ENCODE data around the gene ADA.

ADA gene

DNA sequence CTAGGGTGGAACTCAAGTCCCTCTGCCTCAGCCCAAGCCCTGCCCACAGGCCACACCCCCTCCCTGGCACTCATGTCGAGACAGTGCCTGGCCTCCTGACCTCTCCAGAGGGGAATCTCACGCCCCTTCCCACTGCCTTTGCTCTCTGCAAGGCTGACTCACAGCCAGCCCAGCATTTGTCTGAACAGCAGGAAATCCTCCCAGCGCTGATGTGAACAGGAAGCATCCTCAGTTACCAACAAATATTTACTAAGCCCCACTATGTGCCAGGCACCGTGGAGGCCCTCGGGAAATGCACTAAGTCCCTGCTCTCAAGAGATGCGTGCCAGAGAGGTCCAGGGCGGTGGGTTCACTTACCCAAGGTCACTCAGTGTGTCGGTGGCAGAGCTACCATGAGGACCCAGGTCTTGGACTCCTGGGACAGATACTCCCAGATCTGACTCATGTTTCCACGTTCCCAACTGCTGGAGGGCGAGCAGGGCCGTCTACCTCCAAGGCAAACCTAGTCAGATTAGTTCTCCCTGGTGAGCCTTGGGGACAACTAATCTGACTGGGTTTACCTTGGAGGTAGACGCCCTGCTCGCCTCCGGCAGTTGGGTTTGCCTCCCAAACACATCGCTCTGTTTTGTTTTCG lies 7.8 kb downstream of the ADA start:
- peak; percentile 53 for DNase-seq

DNA sequence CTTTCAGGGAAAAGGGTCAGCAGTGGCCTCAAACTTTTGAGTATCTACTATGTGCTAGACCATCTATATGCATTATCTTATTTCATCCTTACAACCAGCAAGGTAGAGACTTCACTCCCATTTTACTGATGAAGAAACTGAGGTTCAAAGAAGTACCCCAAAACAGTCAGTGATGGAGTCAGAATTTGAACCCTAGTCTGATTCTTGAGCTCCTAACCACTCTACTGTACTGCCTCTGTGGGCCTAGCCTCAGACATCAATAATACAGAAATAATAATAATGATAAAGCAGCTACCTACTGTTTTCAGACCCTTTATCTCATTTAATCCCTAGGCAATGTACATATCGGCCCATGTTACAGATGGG lies 8.4 kb downstream of the ADA start:
- no peak for DNase-seq

DNA sequence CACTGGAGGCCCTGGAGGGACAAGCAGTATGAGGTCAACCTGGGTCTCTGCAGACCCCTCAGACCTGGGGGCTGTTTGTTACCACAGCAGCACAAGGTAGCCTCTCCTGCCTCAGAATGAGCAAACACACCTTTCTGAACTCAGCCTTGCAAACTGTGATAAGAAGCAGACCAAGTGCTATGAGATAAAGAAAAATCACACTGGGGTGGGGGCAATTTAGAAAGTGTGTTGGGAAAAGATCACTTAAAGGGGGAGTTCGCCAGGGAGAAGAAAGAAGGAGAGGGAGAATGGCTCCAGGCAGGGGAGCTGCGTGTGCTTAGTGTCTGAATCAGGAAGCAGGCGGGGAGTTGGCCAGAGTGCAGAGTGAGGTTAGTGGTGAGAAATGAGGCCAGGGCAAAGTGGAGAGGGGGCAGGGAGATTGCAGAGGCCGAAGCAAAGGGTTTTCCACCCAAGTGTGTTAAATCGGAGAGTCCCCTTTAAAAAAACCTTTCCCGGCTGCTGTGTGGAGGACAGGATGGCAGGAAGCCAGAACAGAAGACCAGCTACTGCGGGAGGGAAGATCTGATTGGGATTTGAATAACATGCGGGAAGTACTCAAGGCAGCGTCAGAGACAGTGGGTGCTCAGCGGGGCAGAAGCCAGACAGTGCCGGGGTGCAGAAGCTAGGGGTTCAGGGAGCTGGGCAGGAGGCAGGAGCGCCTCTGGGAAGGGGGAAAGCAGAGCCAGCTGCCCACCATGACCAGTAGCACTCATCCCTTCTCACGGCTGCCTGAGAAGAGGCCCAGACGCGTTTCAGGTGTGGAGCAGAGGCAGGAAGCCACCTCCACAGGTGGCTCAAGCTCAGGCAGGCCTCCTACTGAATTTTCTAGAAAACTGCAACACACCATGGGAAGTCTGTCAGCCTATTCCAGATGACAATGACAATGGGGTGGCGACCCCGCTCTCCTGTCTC lies 9.0 kb downstream of the ADA start:
- DNase-seq: peak; percentile 80

DNA sequence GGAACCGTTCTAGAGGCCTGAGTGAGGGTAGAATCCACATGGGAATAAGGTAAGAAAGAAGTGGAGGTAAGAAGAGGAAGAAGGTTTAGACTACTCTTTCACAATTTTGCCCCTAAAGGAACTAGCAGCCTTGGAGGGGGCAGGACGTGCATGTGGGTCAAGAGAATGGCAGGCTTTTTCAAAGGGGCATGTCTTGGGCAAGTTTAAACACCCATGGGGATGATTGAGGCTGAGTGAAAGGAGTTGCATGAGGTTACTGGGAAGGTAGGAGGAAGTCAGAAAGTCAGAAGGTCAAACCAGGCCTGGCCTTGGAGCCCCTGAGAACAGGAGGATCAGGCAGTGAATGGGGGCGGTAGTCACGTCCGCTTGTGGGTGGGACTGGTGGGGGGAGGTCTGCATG lies 10.2 kb downstream of the ADA start:
- no peak for DNase-seq

DNA sequence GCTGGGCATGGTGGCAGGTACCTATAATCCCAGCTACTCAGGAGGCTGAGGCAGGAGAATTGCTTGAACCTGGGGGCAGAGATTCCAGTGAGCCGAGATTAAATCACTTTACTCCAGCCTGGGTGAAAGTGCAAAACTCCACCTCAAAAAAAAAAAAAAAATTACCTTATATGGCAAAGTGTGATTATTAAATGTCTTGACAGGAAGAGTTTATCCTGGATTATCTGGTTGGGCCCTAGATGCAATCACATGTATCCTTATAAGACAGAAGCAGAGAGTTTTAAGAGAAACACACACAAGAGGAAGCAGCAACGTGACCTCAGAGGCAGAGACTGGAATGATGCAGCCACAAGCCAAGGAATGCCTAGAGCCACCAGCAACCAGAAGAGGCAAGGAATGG lies 11.0 kb downstream of the ADA start:
- DNase-seq: no peak

DNA sequence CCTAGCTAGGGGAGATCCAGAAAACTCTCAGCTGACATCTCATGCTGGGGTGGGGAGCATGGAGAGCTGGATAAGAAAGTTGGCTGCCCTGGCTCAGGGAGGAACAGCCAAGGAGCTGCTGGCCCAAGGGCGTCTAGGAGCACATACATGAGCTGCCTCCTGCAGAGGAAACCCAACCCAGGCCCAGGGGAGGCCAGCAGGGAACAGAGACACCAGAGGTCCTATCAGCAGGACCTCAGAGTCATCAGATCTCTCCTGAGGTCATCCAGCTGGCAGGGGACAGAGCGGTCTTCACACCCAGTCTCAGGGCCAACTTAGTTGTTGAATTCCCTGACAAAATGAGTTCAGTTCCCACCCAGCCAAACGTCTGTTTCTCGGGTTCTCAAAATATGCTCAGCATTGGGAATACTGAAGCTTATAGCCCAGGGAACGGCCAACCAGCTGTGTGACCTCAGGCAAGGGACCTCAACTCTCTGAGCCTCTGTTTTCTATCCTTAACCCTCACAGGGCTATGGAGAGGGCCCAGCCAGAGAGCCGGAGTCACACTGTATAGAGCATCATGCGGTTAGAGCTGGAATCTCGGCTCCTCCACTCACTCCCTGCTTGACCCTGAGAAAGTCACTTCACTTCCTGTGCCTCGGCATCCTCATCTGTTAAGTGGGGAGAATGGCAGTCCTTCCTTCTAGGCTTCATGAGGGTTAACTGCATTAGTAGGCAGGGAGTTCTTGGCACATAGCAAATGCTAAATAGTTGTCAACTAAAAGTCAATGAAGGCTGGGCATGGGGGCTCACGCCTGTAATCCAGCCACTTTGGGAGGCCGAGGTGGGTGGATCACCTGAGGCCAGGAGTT lies 13.8 kb downstream of the ADA start:
- no peak for DNase-seq

DNA sequence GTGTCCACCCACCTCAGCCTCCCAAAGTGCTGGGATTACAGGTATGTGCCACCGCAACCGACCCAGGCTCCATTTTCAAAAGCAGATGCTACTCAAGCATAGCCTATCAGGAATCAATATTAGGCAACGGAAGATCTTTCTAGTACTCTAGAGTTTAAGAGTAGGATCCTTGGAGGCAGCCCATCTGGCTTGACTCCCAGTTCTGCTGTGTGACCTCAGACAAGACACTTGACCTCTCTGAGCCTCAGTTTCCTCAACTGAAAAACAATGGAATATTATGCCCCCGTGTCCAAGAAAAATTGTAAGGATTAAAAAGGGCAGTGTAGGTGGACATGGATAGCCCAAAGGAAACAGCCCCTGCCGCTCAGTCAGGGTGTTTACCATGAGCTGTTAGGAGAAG lies 14.5 kb downstream of the ADA start:
- DNase-seq: no peak

DNA sequence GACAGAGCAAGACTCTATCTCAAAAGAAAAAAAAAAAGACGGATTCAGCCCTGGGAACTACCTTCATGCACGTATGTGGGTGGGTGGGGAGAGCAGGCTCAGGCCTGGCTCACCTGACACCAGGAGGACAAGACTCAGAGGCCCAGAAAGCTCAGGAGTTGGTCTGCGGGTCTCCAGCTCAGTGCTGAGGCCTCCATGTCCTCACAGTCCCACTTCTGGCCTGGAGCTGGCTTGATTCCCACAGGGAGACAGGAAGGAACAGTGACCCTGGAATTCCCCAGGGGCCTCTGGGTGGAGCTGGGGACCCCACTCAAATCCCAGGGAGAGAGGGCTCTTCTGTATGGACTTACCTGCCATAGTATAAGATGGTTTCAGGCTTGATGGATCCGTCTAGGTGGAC lies 15.6 kb downstream of the ADA start:
- no peak for DNase-seq

DNA sequence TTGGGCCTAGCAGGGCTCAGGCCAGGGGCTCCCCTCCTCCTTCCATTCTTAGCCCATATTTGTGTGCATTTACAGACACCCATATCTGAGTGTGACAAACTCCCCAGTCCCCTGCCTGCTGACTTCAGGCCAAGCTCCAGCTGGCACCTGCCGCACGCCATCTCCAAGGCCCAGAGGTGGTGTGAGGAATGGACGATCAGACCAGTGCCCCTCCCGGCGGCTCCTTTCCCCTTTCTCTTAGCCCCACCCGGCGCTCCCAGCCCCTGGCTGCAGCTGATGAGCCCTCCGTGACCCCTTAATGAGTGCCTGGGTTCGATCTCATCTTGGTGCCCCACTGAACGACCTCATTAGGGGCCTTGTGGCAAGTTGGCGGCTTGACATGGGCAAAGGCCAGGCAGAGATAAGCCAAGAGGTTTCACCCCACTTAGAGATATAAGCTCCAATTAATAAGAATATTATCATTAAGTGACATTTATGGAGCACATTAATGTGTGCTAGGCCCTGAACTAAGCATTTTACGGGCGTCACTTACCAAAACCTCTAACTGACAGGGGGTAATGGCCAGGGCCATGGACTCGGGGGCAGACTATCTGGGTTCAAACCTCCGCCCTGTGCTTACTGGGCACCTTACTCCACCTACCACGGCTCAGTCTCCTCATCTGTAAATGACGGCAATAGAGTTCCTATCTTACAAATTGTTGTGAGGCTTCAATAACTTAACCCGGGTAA lies 17.5 kb downstream of the ADA start:
- DNase-seq: peak; percentile 33

DNA sequence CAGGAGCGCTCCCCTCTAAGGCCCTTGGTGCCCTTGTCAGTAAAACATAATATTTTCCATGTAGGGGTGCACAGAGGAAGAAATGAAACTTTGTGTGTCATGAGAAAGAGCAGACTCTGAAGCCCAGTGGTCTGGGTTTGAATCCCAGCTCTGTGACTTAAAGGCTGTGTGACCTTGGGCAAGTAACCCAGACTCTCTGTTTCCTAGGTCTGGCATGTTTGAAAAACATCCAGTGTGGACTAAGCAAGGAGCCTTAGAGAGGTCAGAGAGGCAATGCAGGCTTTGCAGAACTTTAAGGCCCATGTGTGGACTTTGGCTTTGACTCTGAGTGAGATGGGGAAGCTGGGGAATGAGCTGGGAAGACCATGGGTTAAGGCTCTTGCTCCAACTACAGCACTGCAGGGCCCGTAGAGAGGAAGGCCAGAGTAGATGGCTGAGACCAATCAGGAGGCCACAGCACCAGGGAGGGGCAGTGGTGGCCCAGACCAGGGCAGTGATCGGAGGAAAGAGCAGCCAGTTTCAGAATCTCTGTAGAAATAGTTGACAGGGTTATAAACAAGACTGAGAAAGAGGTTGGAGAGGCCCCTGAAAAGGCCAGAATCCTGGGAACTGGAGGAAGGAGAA lies 18.2 kb downstream of the ADA start:
- DNase-seq: no peak

DNA sequence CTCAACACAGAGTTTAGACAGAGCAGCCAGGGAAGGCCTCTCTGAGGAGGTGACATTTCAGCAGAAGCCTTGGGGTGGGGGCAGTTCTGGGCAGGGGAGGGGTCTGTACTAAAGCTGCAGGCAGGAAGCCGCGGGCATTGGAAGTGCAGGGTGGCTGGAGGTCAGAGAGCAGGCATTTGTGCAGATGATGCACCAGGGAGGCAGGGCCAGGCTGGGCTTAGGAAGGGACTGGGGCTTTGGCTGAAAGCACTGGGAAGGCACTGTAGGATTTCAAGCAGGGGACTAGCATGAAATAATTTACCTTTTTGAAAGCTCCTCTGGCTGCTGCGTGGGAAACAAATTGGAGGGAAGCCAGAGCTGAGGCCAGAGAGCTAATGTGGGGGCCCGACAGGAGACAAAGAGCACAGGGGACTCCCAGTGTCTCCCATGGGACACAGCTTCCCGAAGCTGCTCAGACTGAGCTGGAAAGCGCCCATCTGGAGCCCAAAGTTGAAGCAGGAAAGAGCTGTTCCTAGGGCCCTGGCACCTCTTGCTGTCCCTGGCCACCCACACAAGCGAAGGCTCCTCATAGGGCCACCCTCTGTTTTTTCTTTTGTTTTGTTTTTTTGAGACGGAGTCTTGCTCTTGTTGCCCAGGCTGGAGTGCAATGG lies 19.3 kb downstream of the ADA start:
- DNase-seq: no peak

DNA sequence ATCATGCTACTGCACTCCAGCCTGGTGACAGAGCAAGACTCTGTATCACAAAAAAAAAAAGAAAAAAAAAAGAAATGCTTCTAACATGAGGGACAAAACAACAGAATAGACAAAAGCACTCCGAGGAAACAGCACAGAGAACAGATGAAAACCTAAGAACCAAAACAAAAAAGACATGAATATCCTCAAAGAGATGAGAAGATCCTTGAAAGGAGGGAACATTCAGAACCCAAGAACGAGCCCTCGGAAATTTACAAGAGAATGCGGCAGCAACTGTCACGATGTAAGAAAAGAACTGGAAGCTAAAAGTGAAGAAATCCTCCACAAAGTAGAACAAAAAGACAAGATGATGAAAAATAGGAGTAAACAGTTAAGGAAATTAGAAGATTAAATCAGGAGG lies 21.2 kb downstream of the ADA start:
- no peak for DNase-seq

DNA sequence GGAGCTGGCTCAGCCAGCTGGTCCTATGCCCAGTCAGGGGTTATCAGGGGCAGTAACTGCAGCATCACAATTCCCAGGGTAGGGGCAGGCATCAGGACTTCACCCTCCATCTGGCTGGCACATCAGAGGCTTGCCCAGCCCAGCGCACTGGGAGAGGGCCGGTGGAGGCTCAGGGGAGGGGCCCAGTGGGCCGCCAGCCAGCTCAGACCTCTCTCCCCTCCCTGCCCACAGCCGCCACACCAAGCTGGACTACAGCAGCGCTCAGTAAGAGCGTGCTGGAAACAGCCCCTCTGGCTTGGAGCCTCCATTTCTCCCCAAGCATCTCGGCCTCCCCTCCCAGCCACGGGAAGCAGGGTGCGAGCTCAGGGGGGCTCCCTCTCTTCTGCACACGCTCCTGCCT lies 22.0 kb downstream of the ADA start:
- no peak for DNase-seq

DNA sequence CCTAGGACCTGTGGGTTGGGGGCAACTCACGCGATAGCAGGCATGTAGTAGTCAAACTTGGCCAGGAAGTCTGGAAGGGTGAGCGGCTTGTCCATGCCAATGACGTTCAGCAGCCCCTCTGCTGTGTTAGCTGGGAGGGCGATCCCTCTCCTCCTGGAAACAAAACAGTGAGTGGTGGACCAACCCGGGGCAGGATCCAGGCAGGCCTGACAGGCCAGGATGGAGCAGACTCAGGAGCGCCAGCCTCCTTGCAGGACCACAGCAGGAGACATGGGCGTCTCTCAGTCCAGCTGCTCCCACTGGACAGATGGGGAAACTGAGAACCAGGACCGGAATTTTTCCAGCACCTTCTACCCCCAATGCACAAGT lies 22.5 kb downstream of the ADA start:
- DNase-seq: no peak

DNA sequence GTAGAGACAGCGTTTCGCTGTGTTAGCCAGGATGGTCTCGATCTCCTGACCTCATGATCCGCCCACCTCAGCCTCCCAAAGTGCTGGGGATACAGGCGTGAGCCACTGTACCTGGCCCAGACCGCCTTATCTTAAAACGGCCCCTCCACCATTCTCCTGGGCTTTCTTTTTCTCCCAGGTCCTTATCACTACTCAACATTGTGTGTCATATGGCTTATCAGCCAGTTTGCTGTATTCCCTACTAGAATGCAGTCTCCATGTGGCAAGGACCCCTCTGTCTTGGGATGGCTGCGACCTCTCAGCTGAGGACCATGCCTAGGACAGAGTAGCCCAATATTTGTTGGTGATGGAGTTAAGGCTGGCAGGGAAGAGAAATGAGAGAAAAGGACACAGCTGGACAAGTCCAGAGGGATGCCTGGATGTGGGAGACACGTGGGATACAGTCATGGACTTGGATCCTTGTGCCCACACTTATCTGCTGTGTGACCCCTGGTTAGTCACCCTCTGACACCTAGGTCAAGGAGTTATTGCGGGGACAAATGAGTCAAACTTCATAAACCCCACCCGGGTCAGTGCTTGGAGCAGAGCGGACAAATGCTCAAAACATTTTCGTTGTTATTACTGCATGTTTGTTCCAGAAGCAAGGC lies 24.0 kb downstream of the ADA start:
- DNase-seq: no peak

DNA sequence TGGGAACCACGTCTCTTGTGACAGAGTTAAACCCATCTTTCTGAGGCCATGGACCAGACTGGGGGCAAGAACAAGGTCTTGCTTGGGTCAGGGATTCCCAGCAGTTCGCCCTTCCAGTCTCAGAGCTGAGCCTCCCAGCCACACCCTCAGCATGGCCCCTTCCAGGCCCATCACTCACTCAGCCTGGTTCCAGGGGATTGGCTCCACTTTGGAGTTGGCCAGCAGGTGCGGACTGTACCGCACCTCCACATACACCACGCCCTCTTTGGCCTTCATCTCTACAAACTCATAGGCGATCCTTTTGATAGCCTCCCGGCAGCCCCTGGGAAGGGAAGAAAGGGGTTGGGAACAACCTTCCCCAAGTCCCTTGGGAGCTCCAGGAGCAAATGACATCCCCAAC lies 25.2 kb downstream of the ADA start:
- no peak for DNase-seq

DNA sequence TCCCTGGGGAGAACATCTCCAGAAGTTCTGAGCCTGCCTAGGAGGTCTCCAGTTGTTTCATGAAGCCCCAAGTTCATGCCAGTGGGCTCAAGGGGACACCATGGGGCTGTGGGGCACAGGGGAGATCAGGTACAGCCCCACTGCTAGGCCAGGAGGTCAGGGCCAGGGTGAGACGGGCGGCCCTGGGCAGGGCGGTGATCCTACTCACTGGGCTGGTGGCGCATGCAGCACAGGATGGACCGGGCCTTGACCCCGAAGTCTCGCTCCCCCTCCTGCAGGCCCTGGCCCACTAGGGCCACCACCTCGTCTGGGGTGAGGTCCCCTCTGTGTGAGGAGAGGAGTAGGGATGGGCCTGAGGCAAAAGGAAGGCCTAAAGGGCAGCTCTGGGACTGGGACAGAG lies 26.1 kb downstream of the ADA start:
- no peak for DNase-seq

DNA sequence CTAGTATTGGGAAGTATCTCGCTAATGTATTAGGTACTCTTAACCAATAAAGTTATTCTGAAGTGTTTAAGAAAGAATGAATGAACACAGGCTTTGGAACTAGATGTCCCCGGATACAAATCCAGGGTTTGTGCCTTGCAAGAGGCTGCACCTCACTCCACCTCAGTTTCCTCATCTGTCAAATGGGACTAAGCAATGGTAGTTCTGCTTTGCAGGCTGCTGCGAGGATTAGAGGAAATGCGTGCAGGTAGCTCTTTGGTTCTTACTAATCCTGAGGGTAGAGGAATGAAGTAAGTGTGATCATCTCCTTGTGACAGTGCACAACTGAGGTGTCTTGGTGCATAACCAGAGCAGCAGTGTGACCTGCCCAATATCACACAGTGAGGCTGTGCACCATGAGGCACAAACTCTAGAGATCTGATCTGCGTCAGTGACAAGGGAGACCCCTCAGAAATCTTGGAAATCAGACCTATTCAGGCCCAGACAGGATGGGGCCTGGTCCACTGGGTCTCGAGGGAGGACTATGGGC lies 26.7 kb downstream of the ADA start:
- no peak for DNase-seq

DNA sequence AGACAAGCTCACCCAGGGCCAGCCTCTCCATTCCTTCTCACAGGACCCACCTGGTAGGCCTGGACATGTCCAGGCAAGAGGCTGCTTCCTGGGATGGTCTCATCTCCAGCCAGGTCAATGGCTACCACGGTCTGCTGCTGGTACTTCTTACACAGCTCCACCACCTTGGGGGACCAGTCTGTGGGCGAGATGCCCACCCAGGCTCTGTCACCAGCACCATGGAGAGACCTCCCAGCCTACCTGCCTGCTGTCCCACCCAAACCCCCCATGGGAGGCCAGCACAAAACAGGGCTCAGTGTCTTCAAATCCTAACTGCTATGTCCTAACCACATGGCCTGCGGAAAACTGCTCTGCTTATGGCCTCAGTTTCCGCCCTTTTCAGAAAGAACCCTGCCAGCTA lies 27.3 kb downstream of the ADA start:
- no peak for DNase-seq

DNA sequence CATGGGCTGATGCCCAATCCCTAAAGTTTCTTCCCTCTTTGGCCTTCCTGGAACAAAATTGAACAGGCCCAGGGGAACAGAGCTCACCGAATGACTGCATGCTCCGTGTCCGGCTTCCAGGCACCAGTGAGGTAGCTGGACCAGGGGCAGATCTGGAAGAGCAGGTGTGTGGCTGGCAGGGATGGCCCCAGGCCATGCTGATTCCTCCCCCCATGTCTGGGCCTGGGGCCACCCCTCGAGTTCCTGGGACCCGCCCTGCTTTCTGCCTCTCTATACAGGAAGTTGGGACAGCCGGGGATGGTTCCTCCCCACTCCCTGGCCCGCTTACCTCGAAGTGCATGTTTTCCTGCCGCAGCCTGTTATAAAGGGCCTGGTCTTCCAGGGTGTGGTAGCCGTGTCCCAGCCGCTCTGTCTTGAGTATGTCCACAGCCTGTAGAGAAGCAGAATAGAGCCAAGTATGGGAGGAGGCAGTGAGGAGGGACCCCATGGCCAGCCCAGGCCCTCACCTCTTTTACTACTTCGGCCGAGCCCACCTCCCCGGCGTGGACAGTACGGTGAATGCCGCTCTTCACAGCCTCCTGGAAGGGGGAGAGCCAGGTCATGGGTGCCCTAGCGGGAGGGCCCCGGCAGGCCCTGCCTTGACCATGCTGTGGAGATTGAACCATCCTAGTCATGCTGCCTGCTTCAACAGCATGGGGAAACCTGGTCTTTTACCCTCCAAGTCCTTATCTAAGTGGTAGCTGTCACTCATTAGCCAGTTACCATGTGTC lies 28.8 kb downstream of the ADA start:
- no peak for DNase-seq

Data from hematopoietic multipotent progenitor cell treated with erythropoietin and hydrocortisone succinate and interleukin-3 and kit ligand, for 6 days (in vitro differentiated cells).